HepG2 (cell line): ENCODE results near the gene WNT7B. TPM values are rescaled to one million over a fixed set of nuclear protein-coding genes. Genes with fewer than 3 reads are reported as not detected.
A peak's percentile ranks its signal among the peaks of the same experiment; 100 is the strongest.

Experiments
- ATAC-seq: fragments of 200-7000 bp; cut with Tn5 transposase; 3 replicates; pipeline ENCODE4 v1.9.1; 2020; ENCODE audit warnings: mild to moderate bottlenecking, moderate library complexity
- BruUV-seq: library from RNA; stranded (reverse); fragments of 400-500 nt; replicated peaks from 2 replicates; lab custom pipeline; 2021; lab: Mats Ljungman, UMichigan
- CTCF ChIA-PET: fragments of 300-600 bp; formaldehyde crosslinking; extraction: SDS; loops from one replicate; lab custom pipeline; 2021; ENCODE audit warnings: low total read pairs, inconsistent platforms, low intra/inter-chr PET ratio; lab: Yijun Ruan, JAX
- POLR2A ChIA-PET: fragments of 350-600 bp; sonication (Branson Sonifier 250); formaldehyde crosslinking; loops from one replicate; lab custom pipeline; 2020; ENCODE audit warnings: antibody characterized with exemption, inconsistent platforms; lab: Yijun Ruan, JAX
- DNase-seq: peaks from one replicate; pipeline ENCODE4 v3.0.0-alpha.2; 2015; ENCODE audit warnings: low spot score
- FAIRE-seq: peaks from 3 replicates; lab custom pipeline; 2011; peaks lifted over from hg19 to GRCh38; lab: Jason Lieb, UNC
- H2AFZ ChIP-seq: one replicate; pipeline ENCODE4 v1.6.1; 2011; ENCODE audit warnings: low read length, inconsistent platforms
- H3K27ac ChIP-seq: fragments of 300-600 bp; 3 replicates; pipeline ENCODE4 v1.8.0; 2011; ENCODE audit warnings: mixed run types, mild to moderate bottlenecking, mixed read lengths, low read length, inconsistent platforms; ENCODE audit not compliant: insufficient read depth; ENCODE audit errors: extremely low read length
- H3K27me3 ChIP-seq, 2 experiments: fragments of 200-600 bp in 1 of 2; 2 replicates in 1 of 2; 3 replicates in 1 of 2; pipeline versions ENCODE4 v1.6.0 to v1.8.0; 2011; ENCODE audit warnings: low read length in 2 of 2, mild to moderate bottlenecking in 2 of 2, moderate library complexity in 2 of 2, inconsistent platforms in 1 of 2; ENCODE audit not compliant: insufficient read depth in 2 of 2, control insufficient read depth in 1 of 2
- H3K36me3 ChIP-seq, 2 experiments: fragments of 200-600 bp in 1 of 2; replicated peaks in 1 of 2; 2 replicates in 1 of 2; 3 replicates in 1 of 2; pipeline versions ENCODE4 v1.5.1 to v1.8.0; 2011; ENCODE audit warnings: low read length in 2 of 2, inconsistent platforms in 1 of 2; ENCODE audit not compliant: insufficient read depth in 2 of 2, control insufficient read depth in 1 of 2
- H3K4me1 ChIP-seq: 2 replicates; pipeline ENCODE4 v1.5.1; 2012; ENCODE audit warnings: low read length, inconsistent platforms; ENCODE audit not compliant: insufficient read depth
- H3K4me2 ChIP-seq: 2 replicates; pipeline ENCODE4 v1.6.0; 2011; ENCODE audit warnings: low read depth, low read length, inconsistent platforms
- H3K4me3 ChIP-seq, 3 experiments: fragments of 200-600 bp in 1 of 3; sonication (generic), shearing (Covaris generic) in 1 of 3; replicated peaks in 1 of 3; 2 replicates each; pipeline ENCODE4 v1.5.1; 2011 to 2016; ENCODE audit warnings: low read length in 3 of 3, inconsistent platforms in 2 of 3, low read depth in 2 of 3, mild to moderate bottlenecking in 2 of 3, control low read depth in 1 of 3, mixed read lengths in 1 of 3; ENCODE audit not compliant: insufficient read depth in 1 of 3
- H3K79me2 ChIP-seq: one replicate; pipeline ENCODE4 v1.6.1; 2011; ENCODE audit warnings: low read length, inconsistent platforms; ENCODE audit not compliant: insufficient read depth
- H3K9ac ChIP-seq: 2 replicates; pipeline ENCODE4 v1.6.0; 2011; ENCODE audit warnings: mild to moderate bottlenecking, low read depth, low read length, inconsistent platforms; ENCODE audit not compliant: insufficient read depth
- H3K9me3 ChIP-seq: 2 replicates; pipeline ENCODE4 v1.5.1; 2012; ENCODE audit warnings: mild to moderate bottlenecking, low read length
- H4K20me1 ChIP-seq: 2 replicates; pipeline ENCODE4 v1.6.0; 2011; ENCODE audit warnings: inconsistent platforms, mild to moderate bottlenecking, low read length, moderate library complexity; ENCODE audit not compliant: insufficient read depth
- FOXM1 ChIP-seq: sonication (generic); formaldehyde crosslinking; IDR thresholded peaks from 2 replicates; pipeline ENCODE4 v1.5.0; 2020; ENCODE audit warnings: missing genetic modification reagents
- HMG20B ChIP-seq: conservative IDR thresholded peaks from 2 replicates; pipeline ENCODE4 v1.6.1; 2016; ENCODE audit warnings: missing genetic modification reagents, missing compliant biosample characterization
- RBM39 ChIP-seq: fragments of 200-400 bp; formaldehyde crosslinking; IDR thresholded peaks from one replicate; pipeline ENCODE4 v1.6.1; 2018; ENCODE audit warnings: antibody characterized with exemption, mild to moderate bottlenecking, low read depth, low read length; ENCODE audit not compliant: poor library complexity, severe bottlenecking
- SMYD3 ChIP-seq: sonication (generic); formaldehyde crosslinking; IDR thresholded peaks from 2 replicates; pipeline ENCODE4 v1.8.1; 2023; ENCODE audit warnings: mild to moderate bottlenecking, missing genetic modification reagents
- ZNF747 ChIP-seq: sonication (generic); formaldehyde crosslinking; IDR thresholded peaks from 2 replicates; pipeline ENCODE4 v1.8.1; 2023; ENCODE audit warnings: missing genetic modification reagents, mild to moderate bottlenecking, borderline replicate concordance
- ZNF782 ChIP-seq: sonication (generic); formaldehyde crosslinking; IDR thresholded peaks from 2 replicates; pipeline ENCODE4 v1.4.0; 2020; ENCODE audit warnings: missing genetic modification reagents, mild to moderate bottlenecking, borderline replicate concordance
- WGBS: methylation state at CpG from one replicate; pipeline ENCODE4 v1.1.6; 2017; ENCODE audit warnings: low lambda C conversion rate; 5-methylcytosine and 5-hydroxymethylcytosine counted together
- in situ Hi-C: cut with HindIII; loops from 2 replicates; pipeline ENCODE4 v1.10.0; 2017; ENCODE audit warnings: low pct_unique_long_range_greater_than_20kb; ENCODE audit not compliant: extremely low pct_ligation_motif_present
- intact Hi-C: fragments of 100-400 bp; cut with micrococcal nuclease; formaldehyde crosslinking; loops from one replicate; pipeline ENCODE4 v1.10.0; 2022; ENCODE audit not compliant: unreplicated experiment
- polyA plus RNA-seq, 8 experiments: library from polyadenylated mRNA; depleted of rRNA in 3 of 8; stranded (reverse) in 7 of 8; unstranded in 1 of 8; fragments of >200 nt; fragmentation: Illumina TruSeq in 4 of 8; extraction: Trizol in 4 of 8; gene quantifications; 2 replicates each; pipeline versions ENCODE4 v1.2.1 to v1.2.3, GENCODE V29; 2011 to 2016; ENCODE audit warnings: low read depth in 4 of 8, missing spikeins in 1 of 8, mixed read lengths in 1 of 8; ENCODE audit not compliant: insufficient read depth in 1 of 8
- total RNA-seq, 5 experiments: library from RNA; depleted of rRNA; stranded (reverse); fragments of >200 nt; fragmentation: Illumina TruSeq; extraction: Trizol; gene quantifications; 2 replicates each; pipeline ENCODE4 v1.2.3, GENCODE V29; 2016; ENCODE audit warnings: low read depth in 1 of 5
- TF ChIP-seq, protein P1 (sequence below): sonication (generic); formaldehyde crosslinking; IDR thresholded peaks from 2 replicates; pipeline ENCODE4 v1.4.0; 2020; ENCODE audit warnings: mild to moderate bottlenecking, low read depth, missing genetic modification reagents
- TF ChIP-seq, protein P2 (sequence below): sonication (generic); formaldehyde crosslinking; IDR thresholded peaks from 2 replicates; pipeline ENCODE4 v1.4.0; 2020; ENCODE audit warnings: missing genetic modification reagents
- TF ChIP-seq, protein P3 (sequence below): sonication (generic); formaldehyde crosslinking; IDR thresholded peaks from 2 replicates; pipeline ENCODE4 v1.9.0; 2021; ENCODE audit warnings: mild to moderate bottlenecking, missing genetic modification reagents
- TF ChIP-seq, protein P4 (sequence below): sonication (generic); formaldehyde crosslinking; IDR thresholded peaks from 2 replicates; pipeline ENCODE4; 2020; ENCODE audit warnings: missing genetic modification reagents, mild to moderate bottlenecking, borderline replicate concordance

WNT7B gene
- total and polyA plus RNA-seq, 2 of the 13 experiments (the other 11 are each of a cell fraction or from before 2014, with no cell fraction given), result 0.09 TPM; not detected in 1

DNA sequence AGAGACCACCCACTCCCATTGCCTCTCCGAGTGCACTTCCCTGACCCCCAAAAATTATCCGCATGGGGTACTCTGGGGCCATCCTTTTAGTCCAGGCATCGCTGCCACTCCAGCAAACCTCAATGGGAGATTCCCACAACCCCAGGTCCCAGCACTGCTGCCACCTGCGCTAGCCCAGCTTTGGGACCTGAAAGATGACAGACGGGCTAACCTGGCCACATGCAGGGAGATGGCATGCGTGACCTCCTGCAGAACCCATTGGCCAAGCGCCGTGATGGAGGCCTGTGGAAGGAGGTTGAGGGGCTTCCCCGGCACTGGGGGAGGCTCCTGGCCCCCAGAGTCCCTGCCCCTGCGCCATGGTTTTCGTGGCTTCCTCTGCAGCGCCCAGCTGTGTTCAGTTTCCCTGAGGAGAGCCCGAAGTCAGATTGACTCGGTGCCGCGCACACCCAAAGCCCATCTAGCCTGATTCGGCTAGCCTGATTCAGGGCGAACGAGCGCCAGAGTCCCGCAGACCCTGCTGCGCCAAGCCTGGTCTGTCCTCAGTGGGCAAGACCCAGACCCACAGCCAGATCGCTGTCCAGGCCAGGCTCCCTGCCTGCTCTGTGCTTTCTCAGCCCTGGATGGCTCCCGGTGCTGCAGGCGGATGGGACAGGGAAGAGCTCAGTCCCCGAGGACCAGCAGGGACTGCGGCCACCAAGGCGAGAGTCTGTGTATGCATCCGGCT is 751 bp upstream of the WNT7B start:
- POLR2A ChIA-PET, result interaction anchor here (0.7 kb wide), 1 partner anchor 12 kb away, joined by 3 read pairs; no protein-coding TSS in a partner anchor
- TF ChIP-seq ZNF747, result no peak
- no peak for TF ChIP-seq FOXM1
- TF ChIP-seq ZNF782 (CRISPR knock-in tag), result no peak
- TF ChIP-seq, protein P1, sequence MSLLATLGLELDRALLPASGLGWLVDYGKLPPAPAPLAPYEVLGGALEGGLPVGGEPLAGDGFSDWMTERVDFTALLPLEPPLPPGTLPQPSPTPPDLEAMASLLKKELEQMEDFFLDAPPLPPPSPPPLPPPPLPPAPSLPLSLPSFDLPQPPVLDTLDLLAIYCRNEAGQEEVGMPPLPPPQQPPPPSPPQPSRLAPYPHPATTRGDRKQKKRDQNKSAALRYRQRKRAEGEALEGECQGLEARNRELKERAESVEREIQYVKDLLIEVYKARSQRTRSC (CRISPR knock-in tag), result no peak
- TF ChIP-seq SMYD3 (CRISPR knock-in tag), result no peak
- TF ChIP-seq, protein P2, sequence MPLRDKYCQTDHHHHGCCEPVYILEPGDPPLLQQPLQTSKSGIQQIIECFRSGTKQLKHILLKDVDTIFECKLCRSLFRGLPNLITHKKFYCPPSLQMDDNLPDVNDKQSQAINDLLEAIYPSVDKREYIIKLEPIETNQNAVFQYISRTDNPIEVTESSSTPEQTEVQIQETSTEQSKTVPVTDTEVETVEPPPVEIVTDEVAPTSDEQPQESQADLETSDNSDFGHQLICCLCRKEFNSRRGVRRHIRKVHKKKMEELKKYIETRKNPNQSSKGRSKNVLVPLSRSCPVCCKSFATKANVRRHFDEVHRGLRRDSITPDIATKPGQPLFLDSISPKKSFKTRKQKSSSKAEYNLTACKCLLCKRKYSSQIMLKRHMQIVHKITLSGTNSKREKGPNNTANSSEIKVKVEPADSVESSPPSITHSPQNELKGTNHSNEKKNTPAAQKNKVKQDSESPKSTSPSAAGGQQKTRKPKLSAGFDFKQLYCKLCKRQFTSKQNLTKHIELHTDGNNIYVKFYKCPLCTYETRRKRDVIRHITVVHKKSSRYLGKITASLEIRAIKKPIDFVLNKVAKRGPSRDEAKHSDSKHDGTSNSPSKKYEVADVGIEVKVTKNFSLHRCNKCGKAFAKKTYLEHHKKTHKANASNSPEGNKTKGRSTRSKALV (CRISPR knock-in tag), result peak; percentile 84; the same call in 1 of the 2 replicates
- peak; percentile 4 for TF ChIP-seq RBM39
- TF ChIP-seq, protein P3, sequence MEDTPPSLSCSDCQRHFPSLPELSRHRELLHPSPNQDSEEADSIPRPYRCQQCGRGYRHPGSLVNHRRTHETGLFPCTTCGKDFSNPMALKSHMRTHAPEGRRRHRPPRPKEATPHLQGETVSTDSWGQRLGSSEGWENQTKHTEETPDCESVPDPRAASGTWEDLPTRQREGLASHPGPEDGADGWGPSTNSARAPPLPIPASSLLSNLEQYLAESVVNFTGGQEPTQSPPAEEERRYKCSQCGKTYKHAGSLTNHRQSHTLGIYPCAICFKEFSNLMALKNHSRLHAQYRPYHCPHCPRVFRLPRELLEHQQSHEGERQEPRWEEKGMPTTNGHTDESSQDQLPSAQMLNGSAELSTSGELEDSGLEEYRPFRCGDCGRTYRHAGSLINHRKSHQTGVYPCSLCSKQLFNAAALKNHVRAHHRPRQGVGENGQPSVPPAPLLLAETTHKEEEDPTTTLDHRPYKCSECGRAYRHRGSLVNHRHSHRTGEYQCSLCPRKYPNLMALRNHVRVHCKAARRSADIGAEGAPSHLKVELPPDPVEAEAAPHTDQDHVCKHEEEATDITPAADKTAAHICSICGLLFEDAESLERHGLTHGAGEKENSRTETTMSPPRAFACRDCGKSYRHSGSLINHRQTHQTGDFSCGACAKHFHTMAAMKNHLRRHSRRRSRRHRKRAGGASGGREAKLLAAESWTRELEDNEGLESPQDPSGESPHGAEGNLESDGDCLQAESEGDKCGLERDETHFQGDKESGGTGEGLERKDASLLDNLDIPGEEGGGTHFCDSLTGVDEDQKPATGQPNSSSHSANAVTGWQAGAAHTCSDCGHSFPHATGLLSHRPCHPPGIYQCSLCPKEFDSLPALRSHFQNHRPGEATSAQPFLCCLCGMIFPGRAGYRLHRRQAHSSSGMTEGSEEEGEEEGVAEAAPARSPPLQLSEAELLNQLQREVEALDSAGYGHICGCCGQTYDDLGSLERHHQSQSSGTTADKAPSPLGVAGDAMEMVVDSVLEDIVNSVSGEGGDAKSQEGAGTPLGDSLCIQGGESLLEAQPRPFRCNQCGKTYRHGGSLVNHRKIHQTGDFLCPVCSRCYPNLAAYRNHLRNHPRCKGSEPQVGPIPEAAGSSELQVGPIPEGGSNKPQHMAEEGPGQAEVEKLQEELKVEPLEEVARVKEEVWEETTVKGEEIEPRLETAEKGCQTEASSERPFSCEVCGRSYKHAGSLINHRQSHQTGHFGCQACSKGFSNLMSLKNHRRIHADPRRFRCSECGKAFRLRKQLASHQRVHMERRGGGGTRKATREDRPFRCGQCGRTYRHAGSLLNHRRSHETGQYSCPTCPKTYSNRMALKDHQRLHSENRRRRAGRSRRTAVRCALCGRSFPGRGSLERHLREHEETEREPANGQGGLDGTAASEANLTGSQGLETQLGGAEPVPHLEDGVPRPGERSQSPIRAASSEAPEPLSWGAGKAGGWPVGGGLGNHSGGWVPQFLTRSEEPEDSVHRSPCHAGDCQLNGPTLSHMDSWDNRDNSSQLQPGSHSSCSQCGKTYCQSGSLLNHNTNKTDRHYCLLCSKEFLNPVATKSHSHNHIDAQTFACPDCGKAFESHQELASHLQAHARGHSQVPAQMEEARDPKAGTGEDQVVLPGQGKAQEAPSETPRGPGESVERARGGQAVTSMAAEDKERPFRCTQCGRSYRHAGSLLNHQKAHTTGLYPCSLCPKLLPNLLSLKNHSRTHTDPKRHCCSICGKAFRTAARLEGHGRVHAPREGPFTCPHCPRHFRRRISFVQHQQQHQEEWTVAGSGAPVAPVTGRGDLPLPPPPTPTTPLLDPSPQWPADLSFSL, result no peak
- TF ChIP-seq, protein P4, sequence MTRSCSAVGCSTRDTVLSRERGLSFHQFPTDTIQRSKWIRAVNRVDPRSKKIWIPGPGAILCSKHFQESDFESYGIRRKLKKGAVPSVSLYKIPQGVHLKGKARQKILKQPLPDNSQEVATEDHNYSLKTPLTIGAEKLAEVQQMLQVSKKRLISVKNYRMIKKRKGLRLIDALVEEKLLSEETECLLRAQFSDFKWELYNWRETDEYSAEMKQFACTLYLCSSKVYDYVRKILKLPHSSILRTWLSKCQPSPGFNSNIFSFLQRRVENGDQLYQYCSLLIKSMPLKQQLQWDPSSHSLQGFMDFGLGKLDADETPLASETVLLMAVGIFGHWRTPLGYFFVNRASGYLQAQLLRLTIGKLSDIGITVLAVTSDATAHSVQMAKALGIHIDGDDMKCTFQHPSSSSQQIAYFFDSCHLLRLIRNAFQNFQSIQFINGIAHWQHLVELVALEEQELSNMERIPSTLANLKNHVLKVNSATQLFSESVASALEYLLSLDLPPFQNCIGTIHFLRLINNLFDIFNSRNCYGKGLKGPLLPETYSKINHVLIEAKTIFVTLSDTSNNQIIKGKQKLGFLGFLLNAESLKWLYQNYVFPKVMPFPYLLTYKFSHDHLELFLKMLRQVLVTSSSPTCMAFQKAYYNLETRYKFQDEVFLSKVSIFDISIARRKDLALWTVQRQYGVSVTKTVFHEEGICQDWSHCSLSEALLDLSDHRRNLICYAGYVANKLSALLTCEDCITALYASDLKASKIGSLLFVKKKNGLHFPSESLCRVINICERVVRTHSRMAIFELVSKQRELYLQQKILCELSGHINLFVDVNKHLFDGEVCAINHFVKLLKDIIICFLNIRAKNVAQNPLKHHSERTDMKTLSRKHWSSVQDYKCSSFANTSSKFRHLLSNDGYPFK (CRISPR knock-in tag), result no peak
- no peak for TF ChIP-seq HMG20B

More for the DNA sequence above, 751 bp upstream of the WNT7B start:
- no peaks in the 10 kb centered on the region for H3K36me3 ChIP-seq
- CTCF ChIA-PET, result no interaction called here
- FAIRE-seq (no peak), ATAC-seq (peak; percentile 33), DNase-seq (no peak)
- H3K27ac ChIP-seq, result no peak overlapping the region
- peaks cover 20% of the 10 kb centered on the region for H3K4me1 ChIP-seq
- in situ Hi-C loops (no loop called here), intact Hi-C loops (no loop called here)
- peaks cover 11% of the 10 kb centered on the region for H4K20me1 ChIP-seq
- H3K9ac ChIP-seq, result no peak overlapping the region
- H3K4me2 ChIP-seq, result no peak overlapping the region
- no peaks in the 10 kb centered on the region for H3K79me2 ChIP-seq
- peaks cover 18 to 47% of the 10 kb centered on the region in 2 experiments for H3K27me3 ChIP-seq
- 40% methylated on average over 1 of the region's 29 CpGs for WGBS
- no peak overlapping the region for H2AFZ ChIP-seq
- H3K9me3 ChIP-seq, result no peaks in the 10 kb centered on the region
- H3K4me3 ChIP-seq, result no peak overlapping the region; a peak in 1 of 6 replicates
- no TSS peak for BruUV-seq
